Panc1 (cell line): ENCODE results near the gene SPATA6L.

ENCODE experiments used
- CTCF ChIP-seq: fragments of 450-650 bp; IDR thresholded peaks from 2 replicates; pipeline ENCODE4 v1.5.1; 2017; ENCODE audit warnings: mild to moderate bottlenecking
- POLR2AphosphoS5 ChIP-seq: IDR thresholded peaks from 2 replicates; pipeline ENCODE4 v1.6.1; 2012; ENCODE audit warnings: mild to moderate bottlenecking, low read depth, low read length, moderate library complexity
- REST ChIP-seq, 2 experiments: IDR thresholded peaks; 2 replicates each; pipeline ENCODE4 v1.6.1; 2011 to 2012; ENCODE audit warnings: low read depth in 2 of 2, control low read depth in 1 of 2, low read length in 1 of 2, mild to moderate bottlenecking in 1 of 2, moderate library complexity in 1 of 2; ENCODE audit not compliant: insufficient read depth in 1 of 2
- SIN3A ChIP-seq: IDR thresholded peaks from 2 replicates; pipeline ENCODE4 v1.6.1; 2012; ENCODE audit warnings: low read depth, mild to moderate bottlenecking, low read length, moderate library complexity, borderline replicate concordance; ENCODE audit not compliant: insufficient read depth
- TCF7L2 ChIP-seq: IDR thresholded peaks from 2 replicates; pipeline ENCODE4 v1.6.1; 2011; ENCODE audit warnings: mild to moderate bottlenecking, low read depth, low read length, inconsistent platforms

GRCh38 chr9:4583001-4583400, 83.3 kb downstream of the SPATA6L start:
- TF ChIP-seq TCF7L2 (no peak), CTCF (no peak), POLR2AphosphoS5 (no peak), REST (IDR thresholded peaks at IDR 0.05; ENCODE audit: insufficient read depth in 1 of 2, low read depth in 2 of 2, low read length in 1 of 2) (no peak), SIN3A (no peak)
